ES-I3 (cell line): Measurements from ENCODE around the gene IL22.

ENCODE experiments used
- H3K36me3 ChIP-seq: 2 replicates; pipeline ENCODE4 v1.6.1; 2013; ENCODE audit warnings: mild to moderate bottlenecking, low read length, control low read depth, moderate library complexity; ENCODE audit not compliant: insufficient read depth
- H3K4me1 ChIP-seq: 2 replicates; pipeline ENCODE4 v1.6.1; 2013; ENCODE audit warnings: mild to moderate bottlenecking, control low read depth, low read length; ENCODE audit not compliant: insufficient read depth
- H3K9ac ChIP-seq: 2 replicates; pipeline ENCODE4 v1.6.1; 2013; ENCODE audit warnings: low read depth, mild to moderate bottlenecking, low read length, moderate library complexity
- H3K9me3 ChIP-seq: 2 replicates; pipeline ENCODE4 v1.6.1; 2013; ENCODE audit warnings: mild to moderate bottlenecking, low read length, moderate library complexity; ENCODE audit not compliant: control insufficient read depth, insufficient read depth

Gene IL22

GRCh38 chr12:68247785-68248184 lies 5.6 kb downstream of the IL22 start:
- Histone ChIP-seq H3K36me3 (no peaks in the 10 kb centered on the region), H3K4me1 (no peaks in the 10 kb centered on the region), H3K9me3 (peaks cover 10% of the 10 kb centered on the region; the same call in 1 of the 2 replicates), H3K9ac (no peak overlapping the region)

GRCh38 chr12:68246350-68246749 lies 7.1 kb downstream of the IL22 start:
- H3K4me1 ChIP-seq, result no peaks in the 10 kb centered on the region
- peaks cover 10% of the 10 kb centered on the region; the same call in 1 of the 2 replicates for H3K9me3 ChIP-seq
- H3K9ac ChIP-seq, result no peak overlapping the region
- no peaks in the 10 kb centered on the region for H3K36me3 ChIP-seq

- Histone ChIP-seq H3K36me3 (no peaks in the 10 kb centered on the region), H3K9me3 (peaks cover 10% of the 10 kb centered on the region; the same call in 1 of the 2 replicates), H3K4me1 (no peaks in the 10 kb centered on the region), H3K9ac (no peak overlapping the region)
Measured at GRCh38 chr12:68245180-68246021, 8.0 kb downstream of the IL22 start.

GRCh38 chr12:68242777-68243176 lies 10.6 kb downstream of the IL22 start:
- H3K4me1 ChIP-seq, result no peaks in the 10 kb centered on the region
- no peak overlapping the region for H3K9ac ChIP-seq
- H3K36me3 ChIP-seq, result no peaks in the 10 kb centered on the region
- peaks cover 10% of the 10 kb centered on the region; the same call in 1 of the 2 replicates for H3K9me3 ChIP-seq

GRCh38 chr12:68240975-68241374 lies 12.4 kb downstream of the IL22 start:
- no peaks in the 10 kb centered on the region for H3K9me3 ChIP-seq
- H3K4me1 ChIP-seq, result no peaks in the 10 kb centered on the region
- H3K9ac ChIP-seq, result no peak overlapping the region
- no peaks in the 10 kb centered on the region for H3K36me3 ChIP-seq

- H3K36me3 ChIP-seq, result no peaks in the 10 kb centered on the region
- no peak overlapping the region for H3K9ac ChIP-seq
- no peaks in the 10 kb centered on the region for H3K9me3 ChIP-seq
- H3K4me1 ChIP-seq, result no peaks in the 10 kb centered on the region
Measured at GRCh38 chr12:68240079-68240478, 13.3 kb downstream of the IL22 start.

- no peaks in the 10 kb centered on the region for H3K4me1 ChIP-seq
- H3K9me3 ChIP-seq, result no peaks in the 10 kb centered on the region
- no peak overlapping the region for H3K9ac ChIP-seq
- no peaks in the 10 kb centered on the region for H3K36me3 ChIP-seq
Measured at GRCh38 chr12:68239309-68239982, 14.0 kb downstream of the IL22 start.

- H3K4me1 ChIP-seq, result no peaks in the 10 kb centered on the region
- H3K9ac ChIP-seq, result no peak overlapping the region
- no peaks in the 10 kb centered on the region for H3K9me3 ChIP-seq
Measured at GRCh38 chr12:68237619-68238018, 15.8 kb downstream of the IL22 start.

GRCh38 chr12:68237078-68237477 lies 16.3 kb downstream of the IL22 start:
- no peaks in the 10 kb centered on the region for H3K9me3 ChIP-seq
- H3K36me3 ChIP-seq, result no peaks in the 10 kb centered on the region
- H3K4me1 ChIP-seq, result no peaks in the 10 kb centered on the region
- no peak overlapping the region for H3K9ac ChIP-seq

More at GRCh38 chr12:68237619-68238018, 15.8 kb downstream of the IL22 start:
- no peaks in the 10 kb centered on the region for H3K36me3 ChIP-seq

GRCh38 chr12:68236421-68237059 lies 16.9 kb downstream of the IL22 start:
- Histone ChIP-seq H3K4me1 (no peaks in the 10 kb centered on the region), H3K9me3 (no peaks in the 10 kb centered on the region), H3K9ac (no peak overlapping the region), H3K36me3 (no peaks in the 10 kb centered on the region)

GRCh38 chr12:68235576-68235975 lies 17.8 kb downstream of the IL22 start:
- Histone ChIP-seq H3K4me1 (no peaks in the 10 kb centered on the region), H3K9ac (no peak overlapping the region)

GRCh38 chr12:68234140-68234539 lies 19.3 kb downstream of the IL22 start:
- Histone ChIP-seq H3K9me3 (no peaks in the 10 kb centered on the region), H3K36me3 (no peaks in the 10 kb centered on the region), H3K4me1 (no peaks in the 10 kb centered on the region), H3K9ac (no peak overlapping the region)

More at GRCh38 chr12:68235576-68235975, 17.8 kb downstream of the IL22 start:
- Histone ChIP-seq H3K9me3 (no peaks in the 10 kb centered on the region), H3K36me3 (no peaks in the 10 kb centered on the region)

- no peaks in the 10 kb centered on the region for H3K36me3 ChIP-seq
- H3K4me1 ChIP-seq, result no peaks in the 10 kb centered on the region
- H3K9me3 ChIP-seq, result no peaks in the 10 kb centered on the region
- no peak overlapping the region for H3K9ac ChIP-seq
Measured at GRCh38 chr12:68233498-68233897, 19.9 kb downstream of the IL22 start.

- Histone ChIP-seq H3K36me3 (no peaks in the 10 kb centered on the region), H3K9me3 (no peaks in the 10 kb centered on the region), H3K4me1 (no peaks in the 10 kb centered on the region), H3K9ac (no peak overlapping the region)
Measured at GRCh38 chr12:68231691-68232090, 21.7 kb downstream of the IL22 start.
